HEK293 (cell line): ENCODE measurements around the gene ARHGAP26.

Experiments
- FEZF1 ChIP-seq: fragments of 450-650 bp; formaldehyde crosslinking; IDR thresholded peaks from 2 replicates; pipeline ENCODE4 v1.5.1; 2016; ENCODE audit warnings: missing biosample characterization, missing genetic modification characterization
- IKZF3 ChIP-seq: fragments of 450-650 bp; IDR thresholded peaks from 2 replicates; pipeline ENCODE4 v1.5.0; 2018; ENCODE audit warnings: missing biosample characterization, mild to moderate bottlenecking, missing genetic modification characterization, moderate library complexity
- MEIS1 ChIP-seq: sonication (generic); formaldehyde crosslinking; IDR thresholded peaks from 2 replicates; pipeline ENCODE4 v1.8.1; 2022; ENCODE audit warnings: missing genetic modification reagents, mild to moderate bottlenecking, borderline replicate concordance
- OVOL3 ChIP-seq: fragments of 450-650 bp; formaldehyde crosslinking; IDR thresholded peaks from 2 replicates; pipeline ENCODE4 v1.5.1; 2016; ENCODE audit warnings: missing biosample characterization, missing genetic modification characterization
- SCRT1 ChIP-seq: fragments of 450-650 bp; formaldehyde crosslinking; IDR thresholded peaks from 2 replicates; pipeline ENCODE4 v1.5.1; 2016; ENCODE audit warnings: missing biosample characterization, missing genetic modification characterization, borderline replicate concordance
- SP3 ChIP-seq: fragments of 450-650 bp; formaldehyde crosslinking; IDR thresholded peaks from 2 replicates; pipeline ENCODE4 v1.5.1; 2016; ENCODE audit warnings: missing biosample characterization, missing genetic modification characterization
- SP7 ChIP-seq: fragments of 450-650 bp; formaldehyde crosslinking; IDR thresholded peaks from 2 replicates; pipeline ENCODE4 v1.5.1; 2016; ENCODE audit warnings: missing biosample characterization, missing genetic modification characterization
- TCF7L2 ChIP-seq: IDR thresholded peaks from 2 replicates; pipeline ENCODE4 v1.6.1; 2011; ENCODE audit warnings: low read depth, mild to moderate bottlenecking, inconsistent platforms, low read length, moderate library complexity, borderline replicate concordance
- TRIM28 ChIP-seq: IDR thresholded peaks from 2 replicates; pipeline ENCODE4 v1.6.1; 2011; ENCODE audit warnings: low read length, control low read depth, borderline replicate concordance
- ZBTB17 ChIP-seq: fragments of 450-650 bp; formaldehyde crosslinking; IDR thresholded peaks from 2 replicates; pipeline ENCODE4 v1.5.1; 2016; ENCODE audit warnings: missing biosample characterization, missing genetic modification characterization
- ZBTB26 ChIP-seq: fragments of 450-650 bp; formaldehyde crosslinking; optimal IDR thresholded peaks from 2 replicates; pipeline ENCODE3; 2016; ENCODE audit warnings: missing biosample characterization, mild to moderate bottlenecking, missing genetic modification characterization
- ZBTB48 ChIP-seq: fragments of 450-650 bp; formaldehyde crosslinking; IDR thresholded peaks from 2 replicates; pipeline ENCODE4 v1.5.1; 2016; ENCODE audit warnings: missing biosample characterization, missing genetic modification characterization
- ZBTB6 ChIP-seq: fragments of 450-650 bp; formaldehyde crosslinking; IDR thresholded peaks from 2 replicates; pipeline ENCODE4 v1.5.1; 2017; ENCODE audit warnings: missing biosample characterization, missing genetic modification characterization
- ZEB2 ChIP-seq: fragments of 450-650 bp; formaldehyde crosslinking; IDR thresholded peaks from 2 replicates; pipeline ENCODE4 v1.5.1; 2016; ENCODE audit warnings: missing biosample characterization, missing genetic modification characterization
- ZNF114 ChIP-seq: fragments of 450-650 bp; formaldehyde crosslinking; IDR thresholded peaks from 2 replicates; pipeline ENCODE4 v1.5.0; 2017; ENCODE audit warnings: missing biosample characterization, missing genetic modification characterization
- ZNF140 ChIP-seq: fragments of 450-650 bp; formaldehyde crosslinking; IDR thresholded peaks from 2 replicates; pipeline ENCODE4 v1.5.1; 2016; ENCODE audit warnings: missing biosample characterization, missing genetic modification characterization
- ZNF155 ChIP-seq: fragments of 450-650 bp; formaldehyde crosslinking; IDR thresholded peaks from 2 replicates; pipeline ENCODE4 v1.5.1; 2016; ENCODE audit warnings: missing biosample characterization, missing genetic modification characterization
- ZNF184 ChIP-seq: fragments of 450-650 bp; IDR thresholded peaks from 2 replicates; pipeline ENCODE4 v1.5.1; 2018; ENCODE audit warnings: missing biosample characterization, mild to moderate bottlenecking, missing genetic modification characterization
- ZNF19 ChIP-seq: fragments of 450-650 bp; formaldehyde crosslinking; IDR thresholded peaks from 2 replicates; pipeline ENCODE4; 2016; ENCODE audit warnings: missing biosample characterization, missing genetic modification characterization, low read depth
- ZNF248 ChIP-seq: fragments of 450-650 bp; formaldehyde crosslinking; IDR thresholded peaks from 2 replicates; pipeline ENCODE4 v1.5.1; 2017; ENCODE audit warnings: missing biosample characterization, missing genetic modification characterization
- ZNF292 ChIP-seq: fragments of 450-650 bp; formaldehyde crosslinking; IDR thresholded peaks from 2 replicates; pipeline ENCODE4 v1.5.1; 2016; ENCODE audit warnings: low read depth, missing biosample characterization, missing genetic modification characterization, borderline replicate concordance
- ZNF354C ChIP-seq: fragments of 450-650 bp; formaldehyde crosslinking; IDR thresholded peaks from 2 replicates; pipeline ENCODE4 v1.5.1; 2016; ENCODE audit warnings: missing biosample characterization, missing genetic modification characterization, low read depth, borderline replicate concordance
- ZNF366 ChIP-seq: fragments of 450-650 bp; formaldehyde crosslinking; conservative IDR thresholded peaks from 2 replicates; pipeline ENCODE4 v1.5.1; 2016; ENCODE audit warnings: missing biosample characterization, missing genetic modification characterization
- ZNF391 ChIP-seq: fragments of 450-650 bp; formaldehyde crosslinking; IDR thresholded peaks from 2 replicates; pipeline ENCODE4 v1.5.1; 2016; ENCODE audit warnings: low read depth, missing biosample characterization, missing genetic modification characterization, borderline replicate concordance
- ZNF518A ChIP-seq: fragments of 450-650 bp; formaldehyde crosslinking; conservative IDR thresholded peaks from 2 replicates; pipeline ENCODE4 v1.5.1; 2016; ENCODE audit warnings: low read depth, missing biosample characterization, missing genetic modification characterization
- ZNF549 ChIP-seq: fragments of 450-650 bp; IDR thresholded peaks from 2 replicates; pipeline ENCODE4 v1.5.1; 2018; ENCODE audit warnings: missing biosample characterization, missing genetic modification characterization, mild to moderate bottlenecking, inconsistent platforms, moderate library complexity
- ZNF561 ChIP-seq: fragments of 450-650 bp; IDR thresholded peaks from 2 replicates; pipeline ENCODE4 v1.5.1; 2018; ENCODE audit warnings: missing biosample characterization, missing genetic modification characterization, borderline replicate concordance
- ZNF610 ChIP-seq: fragments of 450-650 bp; formaldehyde crosslinking; IDR thresholded peaks from 2 replicates; pipeline ENCODE4 v1.5.1; 2016; ENCODE audit warnings: missing biosample characterization, missing genetic modification characterization, borderline replicate concordance
- ZNF623 ChIP-seq: fragments of 450-650 bp; formaldehyde crosslinking; IDR thresholded peaks from 2 replicates; pipeline ENCODE4 v1.5.1; 2016; ENCODE audit warnings: missing biosample characterization, missing genetic modification characterization
- ZNF660 ChIP-seq: fragments of 450-650 bp; IDR thresholded peaks from 2 replicates; pipeline ENCODE4 v1.5.1; 2018; ENCODE audit warnings: missing biosample characterization, mild to moderate bottlenecking, missing genetic modification characterization
- ZNF664 ChIP-seq: fragments of 450-650 bp; formaldehyde crosslinking; IDR thresholded peaks from 2 replicates; pipeline ENCODE4 v1.5.1; 2016; ENCODE audit warnings: missing biosample characterization, missing genetic modification characterization
- ZNF76 ChIP-seq: fragments of 450-650 bp; formaldehyde crosslinking; IDR thresholded peaks from 2 replicates; pipeline ENCODE4; 2016; ENCODE audit warnings: low read depth, missing biosample characterization, missing genetic modification characterization, borderline replicate concordance
- ZNF837 ChIP-seq: fragments of 450-650 bp; formaldehyde crosslinking; IDR thresholded peaks from 2 replicates; pipeline ENCODE4 v1.5.1; 2016; ENCODE audit warnings: missing biosample characterization, missing genetic modification characterization
- ZSCAN23 ChIP-seq: fragments of 450-650 bp; formaldehyde crosslinking; IDR thresholded peaks from 2 replicates; pipeline ENCODE4 v1.5.1; 2016; ENCODE audit warnings: missing biosample characterization, missing genetic modification characterization
- ZSCAN30 ChIP-seq: fragments of 450-650 bp; IDR thresholded peaks from 2 replicates; pipeline ENCODE4 v1.5.1; 2018; ENCODE audit warnings: missing biosample characterization, mild to moderate bottlenecking, missing genetic modification characterization, moderate library complexity

ARHGAP26 gene

GRCh38 chr5:143086908-143087637 lies 316.9 kb downstream of the ARHGAP26 start (continued):
- TF ChIP-seq IKZF3 (tag by site-specific recombination) (peak; percentile 70), ZNF155 (tag by site-specific recombination) (no peak), ZNF184 (no peak), ZSCAN30 (tag by site-specific recombination) (0 out of 2 replicates have a peak, but pooled peaks have one; percentile 37), SP7 (peak; percentile 86), ZNF76 (no peak), SCRT1 (tag by site-specific recombination) (no peak), ZNF366 (tag by site-specific recombination) (peak; percentile 87), ZNF561 (peak; percentile 44), ZNF549 (no peak), ZNF140 (no peak), ZNF664 (tag by site-specific recombination) (no peak), ZNF292 (tag by site-specific recombination) (no peak), TRIM28 (peak; percentile 94), ZNF354C (tag by site-specific recombination) (no peak), ZBTB6 (tag by site-specific recombination) (no peak), ZNF660 (tag by site-specific recombination) (peak; percentile 81; the same call in 1 of the 2 replicates), ZBTB26 (tag by site-specific recombination) (no peak), FEZF1 (tag by site-specific recombination) (peak; percentile 89), ZNF114 (tag by site-specific recombination) (no peak), ZBTB48 (no peak; the same call in 1 of the 2 replicates), ZEB2 (tag by site-specific recombination) (peak; percentile 77), ZNF623 (no peak), ZSCAN23 (tag by site-specific recombination) (peak; percentile 72), ZNF391 (no peak), TCF7L2 (no peak), ZNF518A (tag by site-specific recombination) (no peak), ZNF248 (tag by site-specific recombination) (no peak), OVOL3 (peak; percentile 76; the same call in 1 of the 2 replicates), ZNF19 (tag by site-specific recombination) (no peak), MEIS1 (CRISPR knock-in tag) (no peak), ZBTB17 (tag by site-specific recombination) (peak; percentile 78), ZNF837 (no peak), ZNF610 (0 out of 2 replicates have a peak, but pooled peaks have one; percentile 16), SP3 (tag by site-specific recombination) (peak; percentile 19; the same call in 1 of the 2 replicates)
